Neutrophil (primary cell): ENCODE results near the gene FGFRL1.

Experiments used
- H3K27ac ChIP-seq: fragments of 200-600 bp; sonication (generic); 2 replicates; pipeline ENCODE4 v1.5.1; 2016; ENCODE audit warnings: mild to moderate bottlenecking, moderate library complexity
- H3K27me3 ChIP-seq: fragments of 200-600 bp; sonication (generic); 2 replicates; pipeline ENCODE4 v1.6.0; 2016; ENCODE audit warnings: mild to moderate bottlenecking
- H3K36me3 ChIP-seq: fragments of 200-600 bp; sonication (generic); 2 replicates; pipeline ENCODE4 v1.5.1; 2017
- H3K4me1 ChIP-seq, 2 experiments: fragments of 200-600 bp in 1 of 2; sonication (generic) in 1 of 2; 1 replicate in 1 of 2; 2 replicates in 1 of 2; pipeline versions ENCODE4 v1.5.1 to v1.6.1; 2013 to 2016; ENCODE audit warnings: low read depth in 1 of 2, low read length in 1 of 2, mild to moderate bottlenecking in 1 of 2, moderate library complexity in 1 of 2; ENCODE audit not compliant: control insufficient read depth in 1 of 2, insufficient read depth in 1 of 2
- H3K4me3 ChIP-seq, 2 experiments: fragments of 200-600 bp in 1 of 2; sonication (generic) in 1 of 2; 1 replicate in 1 of 2; 2 replicates in 1 of 2; pipeline ENCODE4 v1.5.1; 2013 to 2016; ENCODE audit warnings: low read depth in 1 of 2, low read length in 1 of 2, mild to moderate bottlenecking in 1 of 2, moderate library complexity in 1 of 2
- H3K9me3 ChIP-seq: fragments of 200-600 bp; sonication (generic); 2 replicates; pipeline ENCODE4 v1.5.1; 2016
- TF ChIP-seq, protein P1 (sequence below): fragments of 200-600 bp; sonication (generic); IDR thresholded peaks from 2 replicates; pipeline ENCODE4 v1.5.1; 2016; ENCODE audit warnings: antibody characterized with exemption

Gene FGFRL1

DNA sequence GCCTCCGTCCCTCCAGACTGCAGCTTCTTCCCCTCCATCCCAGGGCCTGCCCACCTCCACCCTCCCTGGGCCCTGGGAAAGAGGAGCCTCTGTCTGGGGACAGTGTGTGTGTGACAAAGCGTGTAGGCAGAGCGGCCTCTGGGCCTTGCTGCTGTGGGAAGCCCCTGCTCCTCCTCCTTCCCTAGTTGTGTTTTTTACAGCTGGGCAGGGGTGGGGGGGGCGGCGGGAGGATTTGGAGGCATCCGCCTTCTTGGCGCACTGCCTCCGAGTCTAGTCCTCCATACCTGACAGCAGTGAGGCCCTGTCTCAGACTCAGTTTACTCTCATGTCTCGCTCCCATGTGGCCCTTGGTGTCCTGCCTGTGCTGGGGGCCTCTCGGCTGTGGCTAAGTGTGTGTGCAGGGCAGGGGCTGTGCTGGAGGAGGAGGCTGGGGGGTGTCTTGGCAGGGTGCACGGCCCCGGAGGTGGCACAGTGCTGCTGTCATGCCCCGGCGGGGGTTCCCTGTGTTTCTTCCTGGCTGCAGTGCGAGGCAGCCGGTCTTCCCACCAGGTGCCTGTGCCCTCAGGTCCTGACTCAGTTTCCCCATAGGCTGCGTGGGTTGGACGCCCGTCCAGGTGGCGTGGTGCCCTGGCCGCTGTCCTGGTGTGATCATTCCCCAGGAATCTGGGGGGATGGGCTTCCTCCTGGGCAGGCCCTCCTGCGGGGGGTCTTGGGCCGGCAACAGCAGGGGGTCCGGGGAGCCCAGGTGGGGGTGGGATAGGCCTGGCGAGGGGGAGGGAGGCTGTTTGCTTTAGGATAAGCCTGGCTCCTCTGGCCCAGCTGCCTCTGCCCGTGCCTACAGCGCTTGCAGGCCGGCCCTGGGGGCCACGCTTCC lies 7.0 kb downstream of the FGFRL1 start:
- H3K27ac ChIP-seq = no peak overlapping the region
- H3K4me3 ChIP-seq = no peak overlapping the region
- H3K4me1 ChIP-seq = no peaks in the 10 kb centered on the region
- no peaks in the 10 kb centered on the region for H3K36me3 ChIP-seq
- H3K27me3 ChIP-seq = peaks cover 21% of the 10 kb centered on the region
- H3K9me3 ChIP-seq = no peaks in the 10 kb centered on the region
- TF ChIP-seq, protein P1, sequence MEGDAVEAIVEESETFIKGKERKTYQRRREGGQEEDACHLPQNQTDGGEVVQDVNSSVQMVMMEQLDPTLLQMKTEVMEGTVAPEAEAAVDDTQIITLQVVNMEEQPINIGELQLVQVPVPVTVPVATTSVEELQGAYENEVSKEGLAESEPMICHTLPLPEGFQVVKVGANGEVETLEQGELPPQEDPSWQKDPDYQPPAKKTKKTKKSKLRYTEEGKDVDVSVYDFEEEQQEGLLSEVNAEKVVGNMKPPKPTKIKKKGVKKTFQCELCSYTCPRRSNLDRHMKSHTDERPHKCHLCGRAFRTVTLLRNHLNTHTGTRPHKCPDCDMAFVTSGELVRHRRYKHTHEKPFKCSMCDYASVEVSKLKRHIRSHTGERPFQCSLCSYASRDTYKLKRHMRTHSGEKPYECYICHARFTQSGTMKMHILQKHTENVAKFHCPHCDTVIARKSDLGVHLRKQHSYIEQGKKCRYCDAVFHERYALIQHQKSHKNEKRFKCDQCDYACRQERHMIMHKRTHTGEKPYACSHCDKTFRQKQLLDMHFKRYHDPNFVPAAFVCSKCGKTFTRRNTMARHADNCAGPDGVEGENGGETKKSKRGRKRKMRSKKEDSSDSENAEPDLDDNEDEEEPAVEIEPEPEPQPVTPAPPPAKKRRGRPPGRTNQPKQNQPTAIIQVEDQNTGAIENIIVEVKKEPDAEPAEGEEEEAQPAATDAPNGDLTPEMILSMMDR = no peak

DNA sequence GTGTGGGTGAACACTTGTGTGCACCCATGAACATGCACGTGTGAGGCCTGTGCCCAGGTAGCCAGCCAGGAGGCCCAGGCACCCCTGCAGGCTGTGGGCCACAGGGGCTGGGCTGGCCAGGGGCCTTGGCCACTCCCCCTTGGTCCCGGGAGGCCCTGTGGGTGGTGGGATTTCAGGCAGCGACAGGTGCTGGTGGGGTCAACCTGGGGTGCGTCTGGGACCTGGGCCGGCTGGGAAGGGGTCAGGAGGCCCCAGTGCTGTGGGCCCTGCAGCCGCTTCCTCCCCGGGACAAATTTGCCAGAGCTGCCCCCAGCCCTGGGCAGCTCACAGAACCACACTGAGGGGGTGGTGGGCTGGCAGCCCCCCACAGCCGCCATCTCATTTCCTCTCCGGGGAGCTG lies 7.9 kb downstream of the FGFRL1 start:
- Histone ChIP-seq H3K4me1 (no peaks in the 10 kb centered on the region), H3K4me3 (no peak overlapping the region), H3K36me3 (no peaks in the 10 kb centered on the region), H3K27ac (no peak overlapping the region), H3K9me3 (no peaks in the 10 kb centered on the region), H3K27me3 (peaks cover 11% of the 10 kb centered on the region)
- TF ChIP-seq, protein P1 = no peak

DNA sequence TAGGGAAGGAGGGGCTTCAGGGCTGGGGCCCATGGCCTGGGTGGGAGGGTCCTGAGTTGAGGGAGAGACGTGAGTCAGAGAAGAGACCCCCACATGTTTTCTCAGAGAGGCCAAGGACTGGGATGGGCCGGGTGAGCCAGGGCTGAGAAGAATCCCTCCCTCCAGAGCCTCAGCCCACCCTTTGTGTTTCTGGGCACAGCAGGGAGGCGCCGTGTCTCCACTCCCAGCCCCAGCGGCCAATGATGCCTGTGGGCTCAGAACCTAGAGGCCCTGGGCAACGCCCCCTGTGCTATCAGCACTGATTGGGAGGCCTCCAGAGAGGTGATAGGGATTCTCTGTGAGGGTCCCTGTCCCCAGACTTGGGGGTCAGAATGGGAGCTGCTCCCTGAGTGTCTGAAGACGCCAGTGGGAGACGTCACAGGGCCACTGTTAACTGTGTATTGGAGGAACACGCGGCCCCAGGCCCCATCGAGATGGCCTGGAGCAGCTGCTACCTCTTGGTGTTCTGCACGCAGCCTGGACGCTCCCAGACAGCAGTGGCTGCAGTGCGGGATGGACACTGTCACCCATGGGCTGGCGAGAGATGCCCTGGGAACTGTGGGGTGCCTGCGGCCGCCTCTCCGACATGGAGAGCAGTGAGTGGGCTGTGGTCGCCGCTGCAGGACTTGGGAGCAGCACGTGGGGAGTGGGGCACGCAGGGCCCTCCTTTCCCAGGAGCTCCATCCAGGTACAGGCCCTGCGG lies 8.5 kb downstream of the FGFRL1 start:
- Histone ChIP-seq H3K4me3 (no peak overlapping the region), H3K36me3 (no peaks in the 10 kb centered on the region), H3K27ac (no peak overlapping the region), H3K9me3 (no peaks in the 10 kb centered on the region), H3K4me1 (no peaks in the 10 kb centered on the region), H3K27me3 (peaks cover 6% of the 10 kb centered on the region)
- TF ChIP-seq, protein P1 = no peak

DNA sequence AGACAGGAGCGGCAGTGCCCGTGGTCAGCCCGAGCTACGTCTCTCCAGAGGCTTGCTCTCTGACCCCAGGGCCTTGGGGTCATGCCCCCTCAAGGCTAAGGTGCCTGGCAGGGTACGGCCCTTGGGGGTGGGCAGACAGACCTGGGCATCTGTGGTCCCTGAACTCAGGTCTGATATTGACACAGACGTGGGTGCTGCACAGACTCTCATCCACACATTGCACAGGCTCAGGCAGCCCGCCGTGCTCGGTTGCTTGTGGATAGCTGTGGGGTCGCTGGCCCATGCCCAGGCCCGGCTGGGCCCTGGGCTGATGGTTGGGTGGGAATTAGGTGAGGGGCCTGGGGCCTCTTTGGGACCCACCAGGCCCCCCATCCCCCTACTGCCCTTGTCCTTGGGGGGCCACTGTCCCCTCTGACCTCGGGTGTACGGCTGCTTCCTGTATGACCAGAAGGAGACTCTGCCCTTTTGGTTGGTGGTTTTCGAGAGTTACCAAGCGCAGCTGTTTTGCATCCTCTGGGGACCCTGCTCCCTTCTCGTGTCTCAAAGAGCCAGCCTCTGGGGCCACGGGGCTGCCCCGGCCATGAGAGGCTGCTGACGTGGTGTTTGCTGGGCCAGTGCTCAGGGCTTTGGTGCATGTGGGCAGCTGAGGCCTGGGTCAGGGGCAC lies 10.1 kb downstream of the FGFRL1 start:
- H3K4me3 ChIP-seq = no peak overlapping the region
- no peak overlapping the region for H3K27ac ChIP-seq
- no peaks in the 10 kb centered on the region for H3K4me1 ChIP-seq
- TF ChIP-seq, protein P1 = no peak
- no peaks in the 10 kb centered on the region for H3K9me3 ChIP-seq
- H3K36me3 ChIP-seq = no peaks in the 10 kb centered on the region
- no peaks in the 10 kb centered on the region for H3K27me3 ChIP-seq

DNA sequence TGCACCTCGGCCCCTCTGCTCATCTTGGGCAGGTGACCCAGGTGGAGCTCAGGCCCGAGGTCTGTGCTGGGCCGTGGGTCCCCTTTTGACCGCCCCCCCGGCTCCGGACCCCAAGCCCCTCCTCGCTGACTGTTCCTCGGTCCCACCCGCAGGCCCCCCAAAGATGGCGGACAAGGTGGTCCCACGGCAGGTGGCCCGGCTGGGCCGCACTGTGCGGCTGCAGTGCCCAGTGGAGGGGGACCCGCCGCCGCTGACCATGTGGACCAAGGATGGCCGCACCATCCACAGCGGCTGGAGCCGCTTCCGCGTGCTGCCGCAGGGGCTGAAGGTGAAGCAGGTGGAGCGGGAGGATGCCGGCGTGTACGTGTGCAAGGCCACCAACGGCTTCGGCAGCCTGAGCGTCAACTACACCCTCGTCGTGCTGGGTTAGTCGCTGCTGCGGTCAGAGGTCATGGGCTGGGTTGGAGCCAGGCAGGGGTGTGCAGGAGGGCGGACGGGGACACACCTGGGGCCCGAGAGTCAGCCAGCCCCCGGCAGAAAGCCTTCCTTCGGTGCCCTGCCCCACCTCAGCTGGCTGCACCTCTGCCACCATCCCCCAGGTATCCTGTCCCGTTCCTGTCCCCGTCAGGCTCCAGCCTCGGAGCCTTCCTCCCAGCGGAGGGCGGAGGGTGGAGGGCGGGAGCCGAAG lies 10.8 kb downstream of the FGFRL1 start:
- no peaks in the 10 kb centered on the region for H3K4me1 ChIP-seq

More for the DNA sequence above, 10.8 kb downstream of the FGFRL1 start:
- TF ChIP-seq, protein P1 = no peak
- Histone ChIP-seq H3K36me3 (no peaks in the 10 kb centered on the region), H3K9me3 (no peaks in the 10 kb centered on the region), H3K27ac (no peak overlapping the region), H3K4me3 (no peak overlapping the region), H3K27me3 (no peaks in the 10 kb centered on the region)
